Ammon's horn (tissue), 1 donor: Measurements from ENCODE around the gene PSMB10.
A peak's percentile ranks its signal among the peaks of the same experiment; 100 is the strongest.
"Not testable (repeated sequence)": the region's sequence is repeated elsewhere in the genome, so short reads cannot be mapped to it uniquely, and the experiment has no call there.

Source experiments
- DNase-seq: peaks from one replicate; pipeline ENCODE4 v3.0.0-alpha.2; 2016; ENCODE audit warnings: low spot score

Gene PSMB10

GRCh38 chr16:67936124-67936879, at the start of gene PSMB10:
Gene PSMB10, minus strand, starts transcription at chr16:67936850. Its CDS starts 101 bp downstream, at chr16:67936749.
- DNase-seq = peak; percentile 66

GRCh38 chr16:67982011-67982696, 45.5 kb upstream of the PSMB10 start:
- no peak for DNase-seq

DNA sequence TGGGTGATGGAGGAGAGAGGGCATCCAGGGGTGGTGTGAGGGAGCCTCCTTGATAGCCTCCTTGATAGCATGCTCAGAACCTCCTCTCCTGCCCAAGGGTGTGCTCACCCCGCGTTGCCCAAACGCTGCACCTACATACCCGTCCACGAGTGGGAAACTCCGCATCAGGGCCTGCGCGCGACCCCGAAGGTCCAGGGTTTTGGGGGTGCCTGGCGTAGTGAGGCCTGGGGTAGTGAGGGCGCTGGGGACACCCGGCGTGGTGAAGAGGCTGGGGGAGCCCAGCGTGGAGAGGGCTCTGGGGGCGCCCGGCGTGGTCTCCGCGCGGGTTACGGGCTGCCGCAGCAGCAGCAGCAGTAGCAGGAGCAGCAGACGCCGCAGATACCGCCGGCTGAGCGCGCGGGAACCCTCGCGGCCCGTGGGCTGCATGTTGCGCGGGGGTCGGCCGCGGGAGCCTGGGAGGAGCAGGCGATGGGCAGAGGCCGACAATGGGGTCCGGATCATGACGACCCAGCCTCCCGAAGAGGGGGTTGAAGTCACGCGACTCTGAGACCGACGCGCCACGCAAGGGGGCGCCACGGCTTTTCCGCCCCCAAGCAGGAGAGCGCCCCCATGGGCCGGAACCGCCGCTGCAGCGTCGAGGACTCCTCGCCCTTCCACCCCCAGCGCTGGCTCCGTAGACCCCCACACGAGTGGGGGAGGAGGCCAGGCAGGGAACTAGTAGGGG, 43.5 kb upstream of the PSMB10 start, which contains the start of gene DPEP3:
TSS of gene DPEP3 (minus strand) at position 545 of the 724 bp plus-strand sequence. CDS start at position 426, 119 bp downstream.
- DNase-seq = no peak

DNA sequence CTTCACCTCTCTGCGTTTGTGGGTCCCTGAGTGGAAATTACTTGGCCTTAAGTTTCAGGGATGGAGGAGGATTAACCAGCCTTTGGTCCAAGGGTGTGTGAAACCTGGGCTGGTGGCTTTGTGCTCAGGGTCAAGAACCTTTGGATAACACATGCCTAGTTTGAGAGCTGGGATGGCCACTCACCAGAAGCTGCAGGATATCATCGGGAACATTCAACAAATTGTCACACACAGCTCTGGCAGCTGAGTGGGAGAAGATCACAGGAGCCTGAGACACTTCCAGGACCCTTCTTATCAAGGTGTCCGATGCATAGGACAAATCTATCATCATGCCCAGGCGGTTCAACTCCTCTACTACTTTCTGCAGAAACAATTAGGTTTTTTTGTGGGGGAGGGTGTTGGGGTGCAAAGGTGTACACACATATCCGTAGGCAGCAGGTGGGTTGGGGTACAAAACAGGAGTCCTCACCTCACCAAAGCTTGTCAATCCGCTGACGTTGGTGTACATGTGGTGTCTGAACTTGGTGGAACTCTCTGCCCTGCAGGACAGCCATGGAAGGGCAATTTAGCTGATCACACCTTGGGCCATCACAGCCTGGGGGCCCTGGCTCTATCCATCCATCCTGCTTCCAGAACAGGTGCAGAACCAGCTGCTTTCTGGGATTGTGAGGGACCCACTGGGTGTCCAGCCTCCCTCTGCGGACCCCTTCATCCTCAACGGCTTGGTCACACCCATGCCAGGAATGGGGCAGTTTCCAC, 41.0 kb upstream of the PSMB10 start:
- no peak for DNase-seq

GRCh38 chr16:67977005-67977404, 40.4 kb upstream of the PSMB10 start:
- no peak for DNase-seq

DNA sequence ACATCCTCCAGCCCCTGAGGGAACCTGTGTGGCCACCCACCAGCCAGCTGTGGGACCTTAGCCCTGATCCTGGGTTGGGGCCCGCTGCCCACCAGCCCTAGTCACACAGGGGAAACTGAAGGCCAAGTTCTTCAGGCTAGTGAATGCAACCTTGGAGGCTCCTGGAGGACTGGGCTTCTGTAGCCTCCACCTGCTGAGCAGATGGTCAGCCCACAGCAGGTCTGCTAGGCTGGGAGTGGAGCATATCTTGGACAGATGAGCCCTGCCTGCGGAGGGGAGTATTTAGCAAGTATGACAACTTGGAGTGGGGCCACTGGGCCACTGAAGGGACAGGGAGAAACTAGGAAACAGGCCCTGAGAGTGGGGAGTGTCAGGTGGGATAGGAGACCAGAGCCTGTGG, 39.6 kb upstream of the PSMB10 start:
- no peak for DNase-seq

GRCh38 chr16:67975321-67976105, 38.9 kb upstream of the PSMB10 start:
- DNase-seq = no peak

DNA sequence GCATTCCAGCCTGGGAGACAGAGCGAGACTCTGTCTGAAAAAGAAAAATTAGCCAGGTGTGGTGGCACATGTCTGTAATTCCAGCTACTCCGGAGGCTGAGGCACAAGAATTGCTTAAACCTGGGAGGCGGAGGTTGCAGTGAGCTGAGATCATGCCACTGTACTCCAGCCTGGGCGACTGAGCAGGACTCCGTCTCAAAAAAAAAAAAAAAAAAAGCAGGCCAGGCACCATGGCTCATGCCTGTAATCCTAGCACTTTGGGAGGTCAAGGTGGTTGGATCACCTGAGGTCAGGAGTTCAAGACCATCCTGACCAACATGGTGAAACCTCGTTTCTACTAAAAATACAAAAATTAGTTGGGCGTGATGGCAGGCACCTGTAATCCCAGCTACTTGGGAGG, 35.6 kb upstream of the PSMB10 start:
- DNase-seq = not testable (repeated sequence)

DNA sequence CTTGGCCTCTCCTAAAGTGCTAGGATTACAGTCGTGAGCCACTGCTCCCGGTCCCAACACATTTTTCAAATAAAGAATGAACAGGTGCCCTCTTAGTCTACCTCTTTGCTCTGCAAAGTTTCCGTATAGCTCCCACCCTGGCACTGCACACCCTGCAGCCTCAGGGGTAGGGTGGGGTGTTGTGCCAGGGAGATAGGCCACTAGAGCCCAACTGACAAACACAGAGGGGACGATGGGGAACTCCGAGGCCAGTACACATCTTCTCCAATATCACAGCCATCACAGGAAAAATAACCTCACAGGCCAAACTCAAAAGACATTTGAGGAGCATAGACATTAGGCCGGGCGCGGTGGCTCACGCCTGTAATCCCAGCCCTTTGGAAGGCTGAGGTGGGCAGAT, 34.5 kb upstream of the PSMB10 start:
- DNase-seq = no peak

DNA sequence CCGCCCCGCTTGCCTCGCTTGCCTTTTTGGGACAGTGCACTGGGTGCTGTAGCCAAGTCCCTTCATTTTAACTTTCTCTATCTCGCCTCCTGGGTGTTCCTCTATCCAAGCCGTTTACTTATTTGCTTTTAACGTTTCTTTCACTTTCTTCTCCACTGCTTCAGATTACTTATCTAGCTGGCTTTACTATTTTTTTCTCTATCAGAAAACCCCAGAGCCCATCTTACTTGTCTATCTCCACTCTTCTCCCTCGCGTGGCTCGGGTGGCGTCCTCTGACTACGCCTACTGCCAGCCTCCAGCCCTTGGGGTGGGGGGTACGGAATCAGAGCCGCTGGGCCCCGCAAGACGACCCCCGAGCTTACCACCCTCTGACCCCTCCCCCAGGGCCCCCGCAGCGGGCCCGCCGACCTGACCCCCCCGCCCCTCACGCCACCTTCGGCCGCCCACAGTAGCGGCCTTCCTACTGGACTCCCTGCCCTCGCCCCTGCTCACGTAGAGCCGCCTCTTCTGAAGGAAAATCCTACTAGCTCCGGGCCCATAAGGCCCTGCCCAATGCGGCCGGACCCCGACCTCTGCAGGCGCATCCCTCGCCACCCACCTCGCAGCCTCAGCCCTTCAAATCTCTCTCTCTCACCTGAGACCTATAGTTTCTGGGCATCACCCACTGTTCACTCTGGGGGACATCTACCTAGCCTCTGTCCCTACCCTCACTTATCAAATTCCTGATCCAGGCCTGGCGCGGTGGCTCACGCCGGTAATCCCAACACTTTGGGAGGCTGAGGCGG, 32.8 kb upstream of the PSMB10 start:
- DNase-seq = no peak

- DNase-seq = peak; percentile 58
Measured at GRCh38 chr16:67968400-67969253, 32.0 kb upstream of the PSMB10 start, which contains the start of gene SLC12A4. Gene SLC12A4, minus strand, starts transcription at chr16:67968637. Its CDS starts 84 bp downstream, at chr16:67968553.

DNA sequence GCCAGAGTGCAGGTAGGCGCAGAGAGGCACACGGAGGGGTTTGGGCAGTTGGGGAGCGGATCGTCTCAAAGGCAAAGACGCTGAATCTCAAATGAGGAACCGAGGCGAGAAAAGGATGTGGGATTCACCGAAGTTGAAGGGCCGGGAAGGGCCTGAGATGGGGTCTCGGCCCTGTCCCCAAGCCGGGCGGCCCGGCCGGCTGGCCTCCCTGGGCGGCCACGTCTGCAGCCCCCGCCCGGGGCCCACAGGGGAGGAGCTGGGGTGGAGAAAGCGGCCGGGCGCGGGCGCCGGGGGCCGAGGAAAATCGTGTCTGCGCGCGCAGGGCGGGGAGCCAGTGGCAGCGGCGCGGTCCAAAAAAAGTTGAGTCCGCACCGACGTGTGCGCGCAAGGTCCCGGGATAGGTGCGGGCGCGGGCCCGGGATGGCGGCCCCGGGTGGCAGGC, 31.3 kb upstream of the PSMB10 start:
- DNase-seq = no peak

DNA sequence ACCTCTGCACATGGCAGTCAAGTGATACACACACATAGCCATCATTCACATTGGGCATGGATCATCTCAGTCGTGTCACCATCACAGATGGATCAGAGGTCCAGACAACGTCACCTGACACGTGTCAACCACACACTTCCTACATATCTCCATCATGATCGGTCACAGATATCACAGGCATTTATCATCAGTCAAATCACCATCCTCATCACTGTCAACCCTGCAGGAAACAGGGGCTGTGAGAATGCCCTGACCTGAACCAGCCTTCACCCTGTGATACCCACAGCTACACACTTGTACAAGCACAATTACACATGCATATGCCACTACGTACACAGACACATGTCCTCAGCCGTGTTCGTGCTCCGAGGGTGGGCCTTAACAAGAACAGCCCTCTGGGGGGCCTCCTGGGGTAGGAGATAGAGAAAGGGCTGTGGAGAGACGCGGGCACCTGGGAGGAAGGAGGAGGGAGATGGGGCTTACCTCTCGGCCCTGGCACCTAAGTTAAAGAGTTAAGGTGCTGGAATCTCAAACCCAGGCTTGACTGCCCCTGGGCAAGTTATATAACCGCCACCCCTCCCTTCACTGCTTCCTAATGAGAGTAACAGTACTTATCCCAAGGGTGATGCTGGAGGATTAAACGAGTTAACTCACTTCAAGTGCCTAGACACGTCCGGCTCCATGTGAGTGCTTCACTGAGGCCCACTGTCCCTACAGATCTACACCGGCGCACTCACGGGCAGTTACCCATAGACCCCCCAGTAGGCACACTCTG, 30.7 kb upstream of the PSMB10 start:
- no peak for DNase-seq

- no peak for DNase-seq
Measured at GRCh38 chr16:67966549-67967182, 30.0 kb upstream of the PSMB10 start.

DNA sequence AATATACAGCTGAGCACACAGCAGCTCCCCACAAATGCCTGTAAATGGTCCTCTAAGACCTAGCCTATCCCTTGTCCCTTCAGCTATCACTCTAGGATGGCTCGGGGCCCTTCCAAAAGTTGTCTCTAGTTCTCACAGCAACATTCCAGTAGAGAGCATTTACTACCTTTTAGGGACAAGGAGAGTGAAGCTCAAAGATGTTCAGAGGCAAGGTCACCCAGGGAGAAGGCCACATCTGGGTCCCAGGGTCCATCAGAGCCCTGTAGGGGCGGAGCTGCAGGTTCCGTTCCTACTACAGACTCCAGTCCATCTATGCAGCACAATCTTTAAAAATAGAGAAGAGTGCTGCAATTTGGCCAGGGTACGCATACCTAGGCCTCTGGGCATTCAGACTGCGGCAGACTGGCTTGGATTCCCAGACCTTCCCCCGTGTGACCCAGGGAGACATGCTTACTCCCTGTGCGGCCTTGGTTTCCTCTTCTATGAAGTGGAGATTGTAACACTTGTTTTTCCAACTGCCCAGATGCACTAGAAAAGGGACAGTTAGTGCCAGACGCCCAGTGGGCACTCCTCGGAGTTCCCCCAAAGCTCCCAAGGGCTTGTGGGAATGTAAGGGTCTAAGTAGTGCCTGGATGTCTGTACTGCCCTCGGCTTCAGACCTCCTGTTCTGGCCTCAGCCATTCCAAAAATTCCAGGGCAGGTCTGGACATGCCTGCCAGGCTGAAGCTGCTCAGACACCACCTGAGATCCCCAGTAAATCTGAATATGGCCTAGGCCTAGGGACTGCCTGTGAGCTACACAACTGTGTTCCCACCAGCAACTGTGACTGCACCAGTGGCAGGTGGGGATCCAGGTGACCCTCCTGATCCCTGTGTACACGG, 29.3 kb upstream of the PSMB10 start:
- DNase-seq = no peak

GRCh38 chr16:67964477-67965131, 28.0 kb upstream of the PSMB10 start:
- no peak for DNase-seq
